Activated CD4-positive, alpha-beta T cell treated with anti-CD3 and anti-CD28 coated beads, Interleukin-10, Interleukin-2, amounts not matched to agents 100 ng/mL and 50 ng/mL, durations not matched to agents 16 hours and 8 hours (primary cell): ENCODE measurements around the gene SEMA4D.

Experiments used
- DNase-seq: peaks from one replicate; pipeline ENCODE4 v3.0.0-alpha.2; 2020

The SEMA4D gene

GRCh38 chr9:89498852-89499480 lies 1.1 kb upstream of the SEMA4D start:
- peak; percentile 84 for DNase-seq

GRCh38 chr9:89497257-89497963 lies 503 bp downstream of the SEMA4D start:
- peak; percentile 47 for DNase-seq

GRCh38 chr9:89496645-89497256 lies 1.2 kb downstream of the SEMA4D start:
- DNase-seq = peak; percentile 72

GRCh38 chr9:89495824-89496560 lies 1.9 kb downstream of the SEMA4D start:
- no peak for DNase-seq

- no peak for DNase-seq
Measured at GRCh38 chr9:89494199-89494598, 3.7 kb downstream of the SEMA4D start.

GRCh38 chr9:89493671-89494070 lies 4.2 kb downstream of the SEMA4D start:
- no peak for DNase-seq

- no peak for DNase-seq
Measured at GRCh38 chr9:89493181-89493580, 4.7 kb downstream of the SEMA4D start.

- no peak for DNase-seq
Measured at GRCh38 chr9:89492586-89492985, 5.3 kb downstream of the SEMA4D start.

GRCh38 chr9:89491694-89492093 lies 6.2 kb downstream of the SEMA4D start:
- DNase-seq = no peak

GRCh38 chr9:89489548-89490530 lies 8.1 kb downstream of the SEMA4D start:
- DNase-seq = peak; percentile 79

GRCh38 chr9:89488936-89489335 lies 9.0 kb downstream of the SEMA4D start:
- no peak for DNase-seq

- no peak for DNase-seq
Measured at GRCh38 chr9:89488131-89488530, 9.8 kb downstream of the SEMA4D start.

- no peak for DNase-seq
Measured at GRCh38 chr9:89486681-89487080, 11.2 kb downstream of the SEMA4D start.

- no peak for DNase-seq
Measured at GRCh38 chr9:89484475-89485404, 13.2 kb downstream of the SEMA4D start.

GRCh38 chr9:89483592-89484474 lies 14.1 kb downstream of the SEMA4D start:
- DNase-seq = peak; percentile 78

- DNase-seq = no peak
Measured at GRCh38 chr9:89482901-89483361, 15.0 kb downstream of the SEMA4D start.

- DNase-seq = peak; percentile 61
Measured at GRCh38 chr9:89482056-89482851, 15.7 kb downstream of the SEMA4D start.

GRCh38 chr9:89481538-89481915 lies 16.4 kb downstream of the SEMA4D start:
- DNase-seq = peak; percentile 55
